ENCODE measurements around the gene ZNF668.

DNA sequence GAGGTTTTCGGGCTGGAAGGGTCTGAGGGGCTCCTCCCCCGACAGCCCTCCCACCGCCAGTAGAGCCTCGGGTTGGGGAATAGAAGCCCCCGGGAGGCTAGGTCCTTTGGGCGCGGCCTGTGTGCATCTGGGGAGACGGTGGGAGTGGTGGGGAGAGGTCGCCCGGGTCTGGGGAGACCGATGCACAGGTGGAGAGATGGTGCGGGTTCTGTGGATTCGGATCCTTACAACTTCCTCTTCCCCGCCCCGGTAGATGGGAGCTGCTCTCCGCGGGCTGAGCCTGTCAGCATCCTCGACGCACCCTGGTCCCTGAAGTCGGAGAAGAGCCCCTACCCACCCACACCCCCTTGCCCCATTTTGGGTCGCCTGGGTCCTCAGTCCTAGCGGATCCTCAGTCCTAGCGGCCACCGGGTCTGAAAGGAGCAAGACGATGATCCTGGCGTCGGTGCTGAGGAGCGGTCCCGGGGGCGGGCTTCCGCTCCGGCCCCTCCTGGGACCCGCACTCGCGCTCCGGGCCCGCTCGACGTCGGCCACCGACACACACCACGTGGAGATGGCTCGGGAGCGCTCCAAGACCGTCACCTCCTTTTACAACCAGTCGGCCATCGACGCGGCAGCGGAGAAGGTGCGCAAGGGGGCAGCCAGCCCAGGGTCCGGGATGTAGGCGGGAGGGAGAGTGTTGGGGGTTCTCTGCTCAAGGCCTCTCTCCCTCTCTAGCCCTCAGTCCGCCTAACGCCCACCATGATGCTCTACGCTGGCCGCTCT is 34.9 kb upstream of the ZNF668 start:
- TF ChIP-seq EP300 (IDR thresholded peaks at IDR 0.05) (no peak), CTCF (IDR thresholded peaks at IDR 0.05) (no peak), POLR2A (IDR thresholded peaks at IDR 0.05) (no peak), POLR2AphosphoS5 (IDR thresholded peaks at IDR 0.05) (no peak)

All from stomach (tissue), 4 donors.